OCI-LY7 (cell line): ENCODE measurements around the gene POP4. TPM values are rescaled to one million over a fixed set of nuclear protein-coding genes. Genes with fewer than 3 reads are reported as not detected.

Experiments
- BruUV-seq: library from RNA; stranded (reverse); fragments of 400-500 nt; replicated peaks from 2 replicates; lab custom pipeline; 2021; lab: Mats Ljungman, UMichigan
- CTCF ChIA-PET: fragments of 300-600 bp; sonication (Branson Sonifier 250); formaldehyde crosslinking; loops from one replicate; lab custom pipeline; 2022; ENCODE audit warnings: antibody characterized with exemption; ENCODE audit not compliant: unreplicated experiment; lab: Charles Lee
- POLR2A ChIA-PET: fragments of 300-600 bp; sonication (Branson Sonifier 250); formaldehyde crosslinking; loops from one replicate; lab custom pipeline; 2022; ENCODE audit warnings: antibody characterized with exemption; lab: Charles Lee
- DNase-seq: peaks from one replicate; pipeline ENCODE4 v3.0.0-alpha.2; 2015; ENCODE audit warnings: low spot score
- H2AFZ ChIP-seq: fragments of 200-600 bp; sonication (generic), shearing (Covaris generic); 2 replicates; pipeline ENCODE4 v1.6.1; 2014; ENCODE audit warnings: mild to moderate bottlenecking, antibody characterized with exemption, low read length, moderate library complexity
- H3K27ac ChIP-seq: fragments of 200-600 bp; sonication (generic); 2 replicates; pipeline ENCODE4 v1.5.1; 2014; ENCODE audit warnings: mixed run types, low read depth, mild to moderate bottlenecking, moderate library complexity, low read length, inconsistent platforms; ENCODE audit not compliant: poor library complexity, severe bottlenecking
- H3K36me3 ChIP-seq: fragments of 200-600 bp; sonication (generic); 2 replicates; pipeline ENCODE4 v1.6.1; 2014; ENCODE audit warnings: mild to moderate bottlenecking, antibody characterized with exemption, low read length, moderate library complexity, mixed read lengths; ENCODE audit not compliant: insufficient read depth
- H3K4me1 ChIP-seq: fragments of 200-600 bp; sonication (generic); 2 replicates; pipeline ENCODE4 v1.5.1; 2014; ENCODE audit warnings: mild to moderate bottlenecking, low read length; ENCODE audit not compliant: insufficient read depth, poor library complexity, severe bottlenecking
- H3K4me2 ChIP-seq: fragments of 200-600 bp; sonication (generic); 2 replicates; pipeline ENCODE4 v1.6.1; 2014; ENCODE audit warnings: mild to moderate bottlenecking, low read length
- H3K4me3 ChIP-seq: fragments of 200-600 bp; sonication (generic); 2 replicates; pipeline ENCODE4 v1.5.1; 2014; ENCODE audit warnings: mild to moderate bottlenecking, low read depth, low read length; ENCODE audit not compliant: poor library complexity, severe bottlenecking
- H3K79me2 ChIP-seq: fragments of 200-600 bp; sonication (generic); 2 replicates; pipeline ENCODE4 v1.6.1; 2016; ENCODE audit warnings: low read depth, mild to moderate bottlenecking, low read length, moderate library complexity, mixed read lengths; ENCODE audit not compliant: insufficient read depth
- H3K9me2 ChIP-seq: fragments of 200-600 bp; sonication (generic); 2 replicates; pipeline ENCODE4 v1.6.1; 2016; ENCODE audit warnings: mild to moderate bottlenecking, low read length, mixed read lengths; ENCODE audit not compliant: insufficient read depth
- H3K9me3 ChIP-seq: fragments of 200-600 bp; sonication (generic); 2 replicates; pipeline ENCODE4 v1.6.1; 2014; ENCODE audit warnings: mild to moderate bottlenecking, mixed run types, low read length, mixed read lengths
- H4K20me1 ChIP-seq: fragments of 200-600 bp; sonication (generic); 2 replicates; pipeline ENCODE4 v1.6.1; 2014; ENCODE audit warnings: mild to moderate bottlenecking, antibody characterized with exemption, low read length, moderate library complexity, mixed read lengths; ENCODE audit not compliant: insufficient read depth
- EZH2phosphoT487 ChIP-seq: fragments of 200-600 bp; sonication (generic); IDR thresholded peaks from 2 replicates; pipeline ENCODE4 v1.6.1; 2018; ENCODE audit warnings: low read depth, borderline replicate concordance, mild to moderate bottlenecking, mixed run types, antibody characterized with exemption, low read length, moderate library complexity, mixed read lengths
- intact Hi-C: fragments of 100-400 bp; cut with micrococcal nuclease; formaldehyde crosslinking; loops from one replicate; pipeline ENCODE4 v1.10.0; 2022; ENCODE audit not compliant: unreplicated experiment
- total RNA-seq, 2 experiments: library from RNA; depleted of rRNA in 1 of 2; stranded (reverse); fragments of >200 nt in 1 of 2; shearing (Covaris generic) in 1 of 2; gene quantifications; 2 replicates each; pipeline ENCODE4 v1.2.3, GENCODE V29; 2014 to 2022
- TF ChIP-seq, protein P1 (sequence below): fragments of 200-600 bp; sonication (generic); conservative IDR thresholded peaks from 2 replicates; pipeline ENCODE4 v1.5.1; 2014; ENCODE audit warnings: mild to moderate bottlenecking, antibody characterized with exemption, low read length, moderate library complexity, mixed read lengths

Gene POP4
- total RNA-seq, 2 experiments from 2014 or later, result 83.5 to 105 TPM

DNA sequence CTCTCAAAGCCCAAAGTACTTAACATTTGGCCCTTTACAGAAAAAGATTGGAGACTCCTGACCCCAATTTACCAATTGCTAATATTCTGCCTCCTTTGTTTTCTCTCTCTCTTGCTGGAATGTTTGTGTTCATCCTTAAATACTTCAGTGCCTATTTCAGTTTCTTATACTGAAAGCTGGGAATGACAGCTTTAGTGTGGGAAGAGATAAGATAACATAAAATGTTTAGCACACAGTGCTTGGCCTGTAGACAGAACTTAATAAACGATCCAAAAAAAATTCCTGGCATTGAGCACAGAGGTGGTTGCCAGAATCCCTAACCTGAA is 56.2 kb downstream of the POP4 start:
- Histone ChIP-seq H3K4me3 (no peak overlapping the region), H4K20me1 (no peaks in the 10 kb centered on the region), H3K27ac (no peak overlapping the region), H3K9me3 (no peaks in the 10 kb centered on the region), H3K9me2 (no peaks in the 10 kb centered on the region), H3K36me3 (no peaks in the 10 kb centered on the region), H3K4me2 (no peak overlapping the region), H3K79me2 (no peaks in the 10 kb centered on the region), H2AFZ (no peak overlapping the region), H3K4me1 (peaks cover 20% of the 10 kb centered on the region)
- ChIA-PET POLR2A (no interaction called here), CTCF (no interaction called here)
- BruUV-seq, result no TSS peak
- no peak for TF ChIP-seq EZH2phosphoT487
- TF ChIP-seq, protein P1, sequence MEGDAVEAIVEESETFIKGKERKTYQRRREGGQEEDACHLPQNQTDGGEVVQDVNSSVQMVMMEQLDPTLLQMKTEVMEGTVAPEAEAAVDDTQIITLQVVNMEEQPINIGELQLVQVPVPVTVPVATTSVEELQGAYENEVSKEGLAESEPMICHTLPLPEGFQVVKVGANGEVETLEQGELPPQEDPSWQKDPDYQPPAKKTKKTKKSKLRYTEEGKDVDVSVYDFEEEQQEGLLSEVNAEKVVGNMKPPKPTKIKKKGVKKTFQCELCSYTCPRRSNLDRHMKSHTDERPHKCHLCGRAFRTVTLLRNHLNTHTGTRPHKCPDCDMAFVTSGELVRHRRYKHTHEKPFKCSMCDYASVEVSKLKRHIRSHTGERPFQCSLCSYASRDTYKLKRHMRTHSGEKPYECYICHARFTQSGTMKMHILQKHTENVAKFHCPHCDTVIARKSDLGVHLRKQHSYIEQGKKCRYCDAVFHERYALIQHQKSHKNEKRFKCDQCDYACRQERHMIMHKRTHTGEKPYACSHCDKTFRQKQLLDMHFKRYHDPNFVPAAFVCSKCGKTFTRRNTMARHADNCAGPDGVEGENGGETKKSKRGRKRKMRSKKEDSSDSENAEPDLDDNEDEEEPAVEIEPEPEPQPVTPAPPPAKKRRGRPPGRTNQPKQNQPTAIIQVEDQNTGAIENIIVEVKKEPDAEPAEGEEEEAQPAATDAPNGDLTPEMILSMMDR, result no peak
- intact Hi-C loops, result no loop called here
- no peak for DNase-seq

DNA sequence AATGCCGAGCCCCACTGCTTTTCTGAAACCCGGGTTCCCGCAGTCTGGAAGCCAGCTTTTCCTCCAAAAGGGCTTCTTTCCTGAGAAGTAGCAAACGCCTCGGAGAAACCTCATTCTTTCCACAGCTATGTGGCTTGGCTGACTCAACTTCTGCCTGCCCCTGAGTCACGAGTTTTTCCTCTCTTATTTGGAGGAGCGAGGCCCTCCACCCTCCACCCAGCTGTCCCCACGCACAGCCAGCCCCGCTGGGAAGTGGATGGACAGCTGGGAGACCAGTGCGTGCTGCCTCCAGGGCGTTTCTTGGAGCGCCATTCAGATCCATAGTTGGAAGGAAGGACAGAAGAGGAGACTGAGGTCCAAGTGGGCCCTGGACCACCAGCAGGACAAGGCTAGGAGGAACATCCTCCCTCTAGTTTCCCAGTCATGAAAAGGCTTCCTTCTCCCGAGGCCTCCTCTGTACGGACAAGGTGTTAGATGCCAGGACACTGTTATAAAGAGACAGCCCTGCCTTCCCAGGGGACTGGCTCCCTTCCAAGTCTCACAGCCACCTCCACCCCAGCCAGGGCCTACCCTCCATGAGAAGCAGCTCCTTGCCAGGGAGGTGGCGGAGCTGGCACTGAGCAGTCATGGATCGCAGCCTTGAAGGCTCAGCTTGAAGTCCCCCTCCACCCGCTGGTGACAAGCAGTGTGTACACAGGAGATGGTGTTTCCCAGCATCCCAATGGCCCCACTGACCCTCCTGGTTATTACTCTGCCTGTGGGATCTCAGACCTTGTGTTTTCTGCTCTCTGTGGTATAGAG is 56.7 kb downstream of the POP4 start:
- TF ChIP-seq EZH2phosphoT487, result no peak
- TF ChIP-seq, protein P1, result no peak
- Histone ChIP-seq H3K27ac (no peak overlapping the region), H3K4me3 (no peak overlapping the region), H3K4me1 (peaks cover 26% of the 10 kb centered on the region), H3K79me2 (no peaks in the 10 kb centered on the region), H3K4me2 (no peak overlapping the region), H3K9me3 (no peaks in the 10 kb centered on the region), H3K36me3 (no peaks in the 10 kb centered on the region), H2AFZ (no peak overlapping the region), H3K9me2 (no peaks in the 10 kb centered on the region), H4K20me1 (no peaks in the 10 kb centered on the region)
- intact Hi-C loops, result no loop called here
- POLR2A ChIA-PET, result no interaction called here
- CTCF ChIA-PET, result no interaction called here
- no peak for DNase-seq
- BruUV-seq, result no TSS peak
